HG03457 (cell line): ENCODE measurements around the gene TEX47.

ENCODE experiments used
- ATAC-seq: cut with Tn5 transposase; IDR thresholded peaks from one replicate; pipeline ENCODE4 v1.9.1; 2021; ENCODE audit warnings: moderate number of reproducible peaks; ENCODE audit not compliant: unreplicated experiment

Gene TEX47

DNA sequence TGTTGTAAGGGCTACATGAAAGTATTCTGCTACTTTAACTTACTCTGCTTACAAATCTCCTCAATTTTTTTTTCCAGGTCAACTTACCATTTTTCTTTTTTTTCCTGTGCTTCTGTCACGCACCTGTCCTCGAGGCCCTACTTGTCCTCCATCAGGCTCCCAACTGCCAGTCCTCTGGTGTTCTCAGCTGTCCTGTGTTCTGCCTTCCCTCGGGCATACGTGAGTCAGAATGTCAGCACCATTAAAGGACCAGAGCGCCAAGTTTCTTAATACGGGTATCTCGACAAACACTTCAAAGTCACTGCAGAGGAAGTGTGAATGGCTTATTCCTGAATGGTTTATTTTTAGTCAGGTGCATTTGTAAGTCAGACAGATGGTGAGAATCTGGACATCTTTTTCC is at the start of gene TEX47:
Gene TEX47 (minus strand): TSS at position 185 of the 400 bp plus-strand sequence. CDS start 795 bp downstream, outside the sequence.
- ATAC-seq, result no peak

DNA sequence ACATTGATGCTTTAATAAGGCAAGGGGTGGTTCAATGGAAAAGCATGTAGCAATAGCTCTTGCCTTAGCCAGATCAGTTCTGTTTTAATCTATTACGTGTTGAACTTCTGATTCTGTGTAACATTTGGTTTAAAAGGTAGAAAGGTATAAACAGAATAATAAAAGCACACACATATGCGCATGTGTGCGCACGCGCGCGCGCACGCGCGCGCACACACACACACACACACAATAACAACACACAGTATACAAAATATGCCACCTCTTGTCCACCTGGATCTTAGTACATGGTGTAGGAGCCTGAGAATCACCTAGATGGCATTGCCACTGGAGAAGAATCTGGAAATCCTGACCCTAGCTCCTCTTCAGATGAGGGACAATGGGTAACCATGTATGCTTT is 49.6 kb upstream of the TEX47 start:
- no peak for ATAC-seq

DNA sequence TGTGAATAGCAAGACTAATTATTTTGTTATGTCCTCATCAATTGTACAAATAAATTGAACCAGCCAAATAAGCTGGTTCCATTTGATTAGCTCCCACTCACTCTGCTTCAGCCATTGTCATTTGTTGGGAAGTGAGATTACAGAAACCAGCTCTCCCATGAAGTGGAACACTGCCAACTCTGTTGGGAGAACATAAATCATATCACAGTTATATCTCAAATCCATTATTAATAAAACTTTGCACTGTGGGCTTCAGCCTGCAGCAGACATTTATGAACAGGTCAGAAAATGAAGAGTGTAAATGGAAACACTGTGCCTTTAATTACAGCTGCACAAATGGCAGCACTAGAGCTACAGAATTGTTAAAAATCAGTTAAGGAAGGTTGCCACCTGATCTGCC is 46.7 kb upstream of the TEX47 start:
- ATAC-seq, result no peak

DNA sequence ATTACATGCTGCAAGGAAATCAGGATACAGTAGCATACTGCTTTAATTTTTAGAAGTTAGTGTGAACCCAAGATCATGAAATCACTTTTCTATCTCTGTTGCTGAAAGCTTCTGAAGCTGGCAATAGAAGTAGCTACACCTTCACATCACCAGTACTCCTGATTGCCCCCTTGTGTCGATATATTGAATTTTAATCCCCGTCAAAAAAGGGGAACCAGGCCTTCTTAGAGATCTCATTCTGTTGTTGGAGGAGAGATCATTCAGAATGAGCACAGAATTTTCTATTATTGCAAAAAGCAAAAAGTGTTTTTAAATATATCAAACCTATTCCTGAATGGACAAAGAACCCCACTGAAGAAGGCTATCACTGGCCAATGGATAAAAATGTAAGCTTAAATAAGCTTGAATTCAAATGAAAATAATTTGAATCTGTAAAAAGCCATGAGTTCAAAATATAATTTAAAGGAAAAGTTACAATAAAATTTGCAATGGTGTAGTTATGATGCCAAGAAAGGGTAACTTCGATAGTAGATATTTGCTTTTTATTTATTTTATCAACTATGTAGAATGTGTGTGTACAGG is 39.7 kb upstream of the TEX47 start:
- peak; percentile 82 for ATAC-seq

GRCh38 chr7:88826222-88826621 is 30.7 kb upstream of the TEX47 start:
- no peak for ATAC-seq

GRCh38 chr7:88818552-88818951 is 23.0 kb upstream of the TEX47 start:
- no peak for ATAC-seq

GRCh38 chr7:88806280-88807037 is 10.9 kb upstream of the TEX47 start:
- no peak for ATAC-seq

GRCh38 chr7:88801046-88801445 is 5.5 kb upstream of the TEX47 start:
- ATAC-seq, result no peak

- no peak for ATAC-seq
Measured at GRCh38 chr7:88792361-88792760, 3.2 kb downstream of the TEX47 start.

GRCh38 chr7:88791891-88792290 is 3.6 kb downstream of the TEX47 start:
- no peak for ATAC-seq

DNA sequence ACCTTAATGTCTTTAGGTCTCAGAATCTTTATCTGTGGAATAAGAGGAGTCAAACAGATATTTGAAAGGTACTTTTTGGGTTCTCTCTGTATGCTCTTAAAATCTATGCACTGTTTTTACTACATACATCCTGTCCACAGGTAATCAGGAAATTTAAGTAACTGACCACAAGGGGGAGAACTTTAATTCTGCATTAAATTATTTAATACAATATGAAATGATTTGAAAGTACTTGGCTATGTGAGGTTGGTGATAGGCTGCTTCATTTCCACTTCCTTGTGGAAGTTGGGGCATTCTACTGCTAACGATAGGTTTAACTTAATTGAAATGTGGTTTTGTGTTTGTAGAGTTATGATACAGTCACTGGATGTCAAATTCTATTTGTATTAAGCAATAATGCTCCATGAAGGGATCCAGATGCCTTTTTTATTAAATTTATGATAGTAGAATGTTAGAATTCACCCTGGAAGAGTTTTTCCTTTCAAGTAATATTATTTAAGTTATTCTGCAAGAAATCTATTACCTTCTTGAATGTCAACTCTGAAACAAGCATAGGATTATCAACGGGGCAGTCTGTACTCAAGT is 6.0 kb downstream of the TEX47 start:
- ATAC-seq, result no peak

DNA sequence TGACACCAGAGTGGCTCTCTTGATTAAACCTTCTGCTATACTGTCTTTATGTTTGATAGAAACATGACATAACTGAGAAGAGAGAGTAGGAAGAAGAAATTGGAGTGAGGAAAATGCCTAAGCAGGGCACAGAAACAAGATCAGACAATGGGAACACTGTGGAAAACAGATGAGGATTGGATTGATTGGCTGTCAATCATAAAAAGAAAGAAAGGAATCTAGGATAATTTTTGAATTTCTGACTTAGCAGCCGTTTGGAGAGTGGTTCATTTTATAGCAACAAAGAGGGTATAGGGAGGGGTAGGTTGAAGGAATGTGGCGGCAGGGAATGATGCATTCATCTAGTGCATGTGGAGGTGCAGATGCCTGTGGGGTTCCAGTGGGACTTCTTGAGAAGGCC is 7.8 kb downstream of the TEX47 start:
- ATAC-seq, result no peak

- no peak for ATAC-seq
Measured at GRCh38 chr7:88775838-88776237, 19.7 kb downstream of the TEX47 start.

GRCh38 chr7:88772776-88773175 is 22.8 kb downstream of the TEX47 start:
- no peak for ATAC-seq

- ATAC-seq, result no peak
Measured at GRCh38 chr7:88771417-88771816, 24.1 kb downstream of the TEX47 start.

- ATAC-seq, result no peak
Measured at GRCh38 chr7:88761779-88762178, 33.8 kb downstream of the TEX47 start.

- ATAC-seq, result no peak
Measured at GRCh38 chr7:88760136-88760515, 35.4 kb downstream of the TEX47 start.

DNA sequence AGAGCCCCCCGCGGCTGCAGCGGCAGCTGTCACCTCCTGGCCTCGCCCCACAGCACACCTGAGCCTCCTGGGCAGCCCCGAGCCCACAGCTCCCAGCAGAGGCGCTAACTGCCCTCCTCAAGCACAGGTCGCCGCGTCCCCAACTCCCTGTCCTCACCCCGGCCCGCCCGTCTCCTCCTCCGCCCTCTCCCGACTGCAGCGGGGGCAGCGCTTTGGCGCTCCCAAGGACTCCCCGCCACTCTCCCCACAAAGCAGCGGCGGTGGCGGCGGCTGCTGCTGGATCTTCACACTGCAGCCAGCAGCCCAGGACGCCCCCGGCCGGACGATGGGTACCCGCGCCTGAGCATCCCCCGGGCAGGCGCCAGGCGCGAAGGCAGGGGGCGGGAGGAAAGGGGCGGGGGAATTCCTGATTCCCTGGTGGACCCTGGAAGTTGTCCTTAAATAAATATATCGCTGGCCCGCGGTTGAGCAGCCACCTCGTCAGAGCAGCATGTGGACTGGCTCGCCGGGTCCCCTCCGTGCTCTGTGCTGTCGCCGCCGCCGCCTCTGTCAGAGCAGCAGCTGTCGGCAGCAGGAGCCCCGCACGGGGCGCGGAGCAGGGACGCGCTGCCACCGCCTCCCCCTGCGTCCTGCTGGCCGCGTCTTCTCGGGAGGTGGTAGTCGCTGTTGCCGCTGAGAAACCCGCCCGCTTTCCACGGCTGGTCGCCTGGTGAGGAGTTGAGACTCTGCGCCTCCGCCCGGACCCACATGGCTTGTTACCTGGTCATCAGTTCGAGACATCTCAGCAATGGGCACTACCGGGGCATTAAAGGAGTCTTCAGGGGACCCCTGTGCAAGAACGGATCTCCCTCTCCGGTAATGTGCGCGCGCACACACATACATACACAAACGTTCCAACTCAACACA is 36.1 kb downstream of the TEX47 start, which contains the start of gene ZNF804B:
Gene ZNF804B (plus strand): TSS at position 471 of the 906 bp plus-strand sequence. CDS start 277 bp downstream, at position 748.
- ATAC-seq, result no peak

DNA sequence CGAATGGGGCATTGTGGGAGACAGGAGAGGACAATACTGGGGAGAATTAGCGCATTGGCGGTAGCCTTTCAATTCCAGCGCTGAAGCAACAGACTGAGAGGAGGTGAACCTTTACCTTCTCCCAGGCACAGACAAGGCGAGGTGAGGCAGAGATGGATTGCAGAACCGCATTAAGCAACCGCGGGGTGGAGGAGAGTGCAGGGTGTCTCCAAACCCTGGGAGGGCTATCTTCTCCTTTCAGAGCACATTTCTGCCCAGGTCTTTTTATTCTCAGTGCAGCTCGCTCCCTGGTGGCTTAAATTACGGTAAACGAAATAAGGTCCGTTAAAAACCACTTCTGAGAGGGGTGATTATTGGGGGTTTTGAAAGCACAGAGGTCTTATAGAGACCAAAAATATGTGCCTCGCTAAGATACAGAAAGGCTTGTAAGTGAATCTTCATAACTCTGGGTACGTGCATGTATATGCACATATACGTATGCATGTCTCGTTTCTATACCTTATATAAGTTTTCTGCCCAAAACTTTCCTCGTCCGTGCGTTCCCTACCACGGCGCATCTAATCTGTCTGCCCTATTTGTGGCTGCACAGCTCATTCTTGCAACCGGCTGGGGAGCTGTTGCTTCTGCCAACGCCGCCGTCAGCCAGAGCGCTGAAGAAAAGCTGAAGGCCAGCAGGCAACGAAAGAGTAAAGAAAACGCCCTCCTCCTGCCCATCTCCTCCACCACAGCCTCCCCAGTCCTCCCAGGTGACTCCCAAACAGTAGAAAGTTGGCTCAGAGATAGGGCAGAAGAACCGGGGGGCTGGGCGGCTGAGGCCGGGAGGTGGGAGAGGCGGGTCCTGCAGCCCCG is 36.9 kb downstream of the TEX47 start:
- no peak for ATAC-seq

DNA sequence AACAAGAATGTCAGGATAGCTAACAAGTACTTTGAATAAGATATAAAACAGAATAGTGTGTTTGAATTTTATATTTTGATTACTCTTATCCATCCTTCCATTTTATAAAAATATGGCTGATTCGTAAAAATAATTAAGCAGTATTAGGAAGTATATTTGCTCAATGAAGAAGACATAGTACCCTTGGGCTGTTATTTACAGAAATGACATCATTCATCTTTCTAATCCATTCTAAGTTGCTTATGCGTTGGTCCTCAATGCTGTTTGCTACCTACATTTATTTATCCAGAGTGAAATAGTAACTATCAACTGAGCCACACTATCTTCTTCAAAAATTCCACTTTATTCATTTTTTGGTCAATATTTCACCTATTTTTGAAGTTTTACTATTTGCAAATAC is 38.2 kb downstream of the TEX47 start:
- no peak for ATAC-seq
